ENCODE measurements around the gene EBF4.
"Not testable (repeated sequence)": the region's sequence is repeated elsewhere in the genome, so short reads cannot be mapped to it uniquely, and the experiment has no call there.

EBF4 gene

DNA sequence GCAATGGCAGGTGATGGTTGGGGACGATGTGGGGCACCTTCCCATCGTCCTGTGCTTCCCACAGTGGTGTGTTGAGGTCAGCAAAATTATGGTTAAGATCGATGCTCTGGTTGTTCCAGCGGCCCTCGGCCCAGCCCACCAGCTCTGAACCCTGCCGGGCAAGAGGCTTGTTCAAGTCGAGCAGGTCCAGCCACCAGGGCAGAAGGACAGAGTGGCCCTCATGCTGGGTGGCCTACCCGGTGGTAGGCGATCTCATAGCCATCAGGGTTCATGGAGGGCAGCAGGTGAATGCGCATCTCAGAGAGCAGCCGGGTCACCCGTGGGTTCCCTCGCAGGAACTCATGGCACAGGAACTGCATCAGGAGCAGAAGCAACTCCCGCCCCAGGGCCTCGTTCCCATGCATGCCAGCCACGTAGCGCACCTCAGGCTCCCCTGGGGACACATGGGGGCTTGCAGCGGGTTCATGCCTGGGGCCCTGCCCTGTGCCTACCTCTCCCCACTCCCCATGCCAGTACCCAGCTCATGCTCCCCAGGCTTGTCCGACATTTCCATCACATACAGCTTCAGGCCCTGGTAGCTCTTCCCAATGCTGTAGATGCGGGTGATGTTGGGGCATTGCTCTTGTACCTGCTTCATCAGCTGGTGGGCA, 103.6 kb downstream of the EBF4 start:
- DNase-seq (ENCODE audit: low spot score), result no peak

DNA sequence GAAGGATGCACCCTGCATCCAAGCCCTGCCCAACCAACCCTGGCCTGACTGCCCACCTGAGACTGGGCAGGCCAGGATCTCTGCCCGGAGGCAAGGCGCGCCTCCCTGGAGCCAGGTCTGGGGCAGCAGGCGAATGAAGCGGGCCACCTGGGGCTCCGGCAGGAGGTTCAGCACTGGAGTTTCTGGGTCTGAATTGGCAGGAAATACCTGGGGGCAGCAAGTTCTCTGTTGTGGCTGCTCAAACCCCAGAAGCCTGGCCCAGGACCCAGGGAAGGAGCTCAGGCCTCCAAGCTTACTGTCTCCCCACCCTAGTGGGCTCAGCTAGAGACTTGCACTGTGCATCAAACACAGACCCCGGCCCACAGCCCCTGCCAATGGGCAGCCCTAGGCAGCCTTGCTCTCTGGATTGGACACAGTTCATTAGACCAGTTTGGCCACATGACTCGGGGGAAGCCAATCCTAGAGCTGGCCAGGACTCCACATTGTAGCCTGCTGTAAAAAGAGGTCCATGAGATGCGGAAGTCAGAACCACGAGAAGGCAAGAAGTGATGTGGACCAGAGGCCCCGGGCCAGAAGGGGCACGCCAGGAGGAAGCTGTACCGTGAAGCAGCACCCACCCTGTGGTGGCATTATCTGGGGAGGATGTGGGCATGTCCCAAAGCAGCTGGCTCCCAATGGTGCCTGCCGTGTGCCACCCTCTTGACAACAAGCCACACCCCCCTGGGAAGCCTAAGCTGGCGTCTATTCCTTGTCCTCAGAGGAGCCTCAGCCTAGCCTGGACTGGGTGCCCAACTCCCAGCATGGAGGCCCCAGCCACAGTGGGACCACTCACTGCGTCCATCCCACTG, 104.8 kb downstream of the EBF4 start:
- peak; percentile 12 for DNase-seq (ENCODE audit: low spot score)

DNA sequence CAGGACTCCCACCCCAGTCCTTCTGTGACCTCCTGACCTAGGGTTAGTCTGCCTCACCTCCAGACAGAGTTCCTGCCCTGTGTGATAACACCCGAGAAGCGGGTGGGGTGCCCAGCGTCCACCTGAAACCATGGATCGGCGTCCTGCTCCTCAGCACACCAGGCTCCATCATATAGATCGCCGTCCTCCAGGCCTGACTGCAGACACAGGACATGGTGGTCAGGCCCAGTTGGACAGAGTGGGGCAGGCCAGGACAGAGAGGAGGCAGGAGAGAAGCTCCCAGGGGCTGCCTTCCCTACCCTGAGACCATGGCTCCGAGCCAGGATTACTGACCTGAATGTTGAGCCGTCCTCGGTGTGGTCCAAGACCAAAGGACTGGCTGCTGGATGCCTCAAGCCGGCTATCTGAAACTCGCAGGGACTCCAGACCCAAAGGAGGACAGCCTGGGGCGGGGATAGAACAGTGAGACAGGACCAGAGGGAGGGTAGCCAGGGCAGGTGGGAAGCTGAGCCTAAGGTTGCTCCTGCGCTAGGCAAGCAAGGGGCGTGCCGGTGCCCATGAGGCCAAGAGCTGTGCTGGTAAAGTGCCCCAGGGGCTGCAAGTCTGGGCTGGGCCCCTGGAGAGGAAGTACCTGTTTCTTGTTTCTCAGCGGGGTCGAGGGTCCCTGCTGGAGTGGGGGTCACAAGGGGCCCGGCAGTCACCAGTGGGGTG, 105.7 kb downstream of the EBF4 start:
- DNase-seq (ENCODE audit: low spot score), result no peak

DNA sequence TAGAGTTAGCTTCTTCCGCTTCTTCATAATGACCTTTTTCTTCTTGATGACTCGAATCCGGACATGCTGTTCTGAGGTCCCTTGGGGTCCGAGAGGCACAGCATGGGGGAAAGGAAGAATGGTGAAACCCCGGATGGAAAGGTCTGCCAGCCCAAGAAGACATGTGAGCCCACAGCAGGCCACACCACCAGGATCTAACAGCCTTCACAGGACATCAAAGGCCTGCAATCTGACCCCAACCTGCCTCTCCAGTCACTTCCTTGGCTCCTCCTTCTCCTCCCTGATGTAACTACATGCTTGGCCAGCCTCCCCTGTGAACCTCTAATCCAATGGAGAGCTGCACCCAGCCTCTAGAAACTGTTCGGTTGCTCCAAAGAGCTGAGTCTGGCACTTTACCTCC, 106.2 kb downstream of the EBF4 start:
- DNase-seq (ENCODE audit: low spot score), result peak; percentile 34

DNA sequence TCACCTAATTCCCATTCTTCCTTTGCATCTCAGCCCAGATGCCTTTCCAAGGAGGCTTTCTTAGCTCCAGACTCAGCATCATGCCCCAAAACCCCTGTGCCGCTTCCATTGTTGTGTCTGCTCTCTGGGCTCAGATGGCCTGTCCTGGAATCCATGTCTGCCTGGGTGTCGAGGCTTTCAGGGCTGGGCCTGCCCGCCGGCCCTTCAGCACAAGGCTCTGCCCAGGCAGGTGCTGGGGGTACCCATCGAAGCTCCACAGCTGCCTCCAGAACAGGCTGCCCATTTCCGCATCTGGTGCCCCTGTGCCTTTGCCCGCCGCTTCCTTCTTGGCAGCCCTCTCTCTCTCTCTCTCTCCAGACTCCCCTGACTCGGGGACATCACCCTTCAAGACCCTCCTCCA, 106.7 kb downstream of the EBF4 start:
- no peak for DNase-seq (ENCODE audit: low spot score)

DNA sequence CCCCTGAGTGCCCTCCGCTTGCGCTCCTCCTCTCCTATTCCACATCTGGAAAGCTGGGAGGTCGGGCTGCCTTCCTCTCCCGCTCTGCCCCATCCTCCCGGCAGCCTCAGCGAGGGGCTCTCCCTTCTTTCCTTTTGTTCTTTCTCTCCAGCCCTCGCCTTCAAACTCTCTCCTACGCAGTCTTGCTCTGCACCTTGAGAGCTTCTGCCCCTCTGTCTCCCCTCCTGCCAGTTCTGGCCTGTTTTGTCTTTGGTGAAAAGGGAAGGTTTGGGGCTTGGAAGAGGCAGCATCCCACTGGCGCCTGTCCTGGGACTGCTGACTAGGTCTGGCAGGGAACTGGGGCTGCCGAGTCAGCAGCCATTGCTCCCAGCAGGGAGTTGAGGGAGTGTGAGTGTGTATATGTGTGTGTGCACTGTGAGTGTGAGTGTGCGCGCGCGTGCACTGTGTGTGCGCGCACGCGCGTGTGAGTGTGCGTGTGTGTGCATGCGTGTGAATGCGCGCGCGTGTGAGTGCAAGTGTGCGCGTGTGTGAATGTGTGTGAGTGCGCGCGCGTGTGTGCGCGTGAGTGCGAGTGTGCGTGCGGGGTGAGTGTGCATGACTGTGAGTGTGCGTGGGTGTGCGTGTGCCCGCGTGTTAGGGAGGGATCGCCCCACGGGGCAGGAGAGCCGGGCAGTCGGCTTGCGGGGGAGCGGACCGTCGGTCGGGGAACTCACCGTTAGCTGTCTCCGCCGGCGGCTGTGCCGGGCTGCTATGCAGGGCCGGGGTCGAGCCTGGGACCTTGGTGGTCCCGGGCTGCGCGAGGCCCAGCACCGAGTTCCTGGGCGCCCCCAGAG, 107.3 kb downstream of the EBF4 start:
- DNase-seq (ENCODE audit: low spot score), result peak; percentile 56

DNA sequence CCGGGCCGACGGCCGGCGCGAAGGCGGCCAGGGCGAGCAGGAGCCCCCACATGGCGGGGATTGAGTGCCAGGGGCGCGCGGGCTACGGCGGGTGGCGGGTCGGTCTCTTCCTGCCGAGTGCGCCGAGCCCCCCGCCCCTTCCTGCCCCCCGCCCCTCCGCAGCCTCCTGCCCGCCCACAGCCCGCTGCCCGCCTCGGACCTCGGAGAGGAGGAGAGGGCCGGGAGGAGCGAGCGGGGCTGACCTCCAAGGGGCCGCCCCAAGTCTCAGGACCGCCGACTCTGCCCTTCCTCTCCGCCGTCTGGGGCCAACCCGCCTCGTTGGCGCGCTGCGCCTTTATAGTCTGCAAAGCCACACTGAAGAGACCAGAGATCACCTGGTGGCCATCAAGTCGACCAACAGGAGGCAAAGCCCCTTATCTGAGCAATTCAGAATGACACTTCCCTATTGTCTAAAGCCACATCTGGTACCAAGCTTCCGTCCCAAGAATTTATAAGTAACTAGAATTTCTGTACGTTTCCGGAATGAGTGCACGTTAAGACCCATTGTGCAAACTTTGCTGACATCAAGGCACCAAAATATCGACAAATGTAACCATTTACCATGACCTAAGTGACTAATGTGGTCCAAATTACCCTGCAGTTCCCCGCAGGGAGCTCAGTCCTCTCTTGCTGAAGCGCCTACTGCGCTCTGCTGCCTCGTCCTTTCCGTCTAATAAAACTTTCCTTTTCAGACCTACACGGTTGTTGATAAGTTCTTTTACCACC, 108.1 kb downstream of the EBF4 start, which contains the start of gene CPXM1:
Gene CPXM1 (minus strand): TSS at position 107 of the 765 bp plus-strand sequence. CDS start 55 bp downstream, at position 52.
- DNase-seq (ENCODE audit: low spot score), result peak; percentile 14

DNA sequence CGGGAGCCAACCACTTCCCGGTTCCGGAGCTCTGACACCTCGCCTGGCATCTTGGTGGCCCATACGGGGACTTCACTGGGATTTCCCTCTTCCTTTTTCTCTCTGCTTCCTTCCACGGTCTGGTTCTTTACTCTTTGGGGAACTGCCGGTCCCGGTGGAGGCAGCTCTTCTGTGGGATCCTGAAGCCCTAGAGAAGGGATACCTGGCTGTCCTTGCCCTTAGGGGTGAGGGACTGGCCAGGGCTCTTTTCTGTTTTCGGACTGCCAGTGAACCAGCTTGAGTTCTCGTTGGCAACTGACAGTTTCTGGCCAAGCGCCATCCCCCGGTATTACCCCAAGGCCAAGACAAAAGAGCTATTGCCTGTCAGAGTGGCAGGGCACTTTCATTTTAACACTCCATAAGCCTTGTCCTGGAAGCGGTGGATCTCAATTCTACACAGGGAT, 108.7 kb downstream of the EBF4 start:
- no peak for DNase-seq (ENCODE audit: low spot score)

DNA sequence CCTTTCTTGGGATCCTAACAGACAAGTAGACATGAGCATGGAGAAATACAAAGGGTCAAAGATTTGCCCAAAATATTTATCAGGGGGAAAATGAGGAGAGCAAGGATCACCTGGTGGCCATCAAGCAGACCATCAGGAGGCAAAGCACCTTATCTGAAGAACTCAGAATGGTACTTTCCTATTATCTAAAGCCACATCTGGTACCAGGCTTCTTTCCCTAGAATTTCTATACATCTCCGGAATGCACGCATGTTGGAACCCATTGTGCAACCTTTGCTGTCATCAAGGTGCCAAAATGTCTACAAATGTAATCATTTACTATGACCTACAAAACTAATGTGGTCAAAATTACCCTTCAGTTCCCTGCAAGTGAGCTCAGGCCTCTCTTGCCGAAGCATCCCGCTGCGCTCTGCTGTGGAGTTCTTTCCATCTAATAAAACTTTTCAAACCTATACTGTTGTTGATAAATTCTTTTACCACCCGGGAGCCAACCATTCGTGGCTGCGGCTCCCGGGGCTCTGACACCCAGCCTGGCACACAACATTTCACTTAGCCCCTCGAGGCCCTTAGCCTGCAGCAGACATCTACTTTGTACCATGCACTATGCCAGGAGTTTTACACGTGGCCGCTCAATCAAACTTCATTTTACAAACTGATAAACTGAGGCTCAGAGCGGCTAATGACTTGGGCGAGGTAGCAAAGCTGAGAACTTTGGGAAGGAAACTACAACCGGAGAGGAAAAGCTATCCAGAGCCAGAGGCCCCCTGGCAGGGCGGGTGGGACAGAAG, 111.7 kb downstream of the EBF4 start:
- no peak for DNase-seq (ENCODE audit: low spot score)

DNA sequence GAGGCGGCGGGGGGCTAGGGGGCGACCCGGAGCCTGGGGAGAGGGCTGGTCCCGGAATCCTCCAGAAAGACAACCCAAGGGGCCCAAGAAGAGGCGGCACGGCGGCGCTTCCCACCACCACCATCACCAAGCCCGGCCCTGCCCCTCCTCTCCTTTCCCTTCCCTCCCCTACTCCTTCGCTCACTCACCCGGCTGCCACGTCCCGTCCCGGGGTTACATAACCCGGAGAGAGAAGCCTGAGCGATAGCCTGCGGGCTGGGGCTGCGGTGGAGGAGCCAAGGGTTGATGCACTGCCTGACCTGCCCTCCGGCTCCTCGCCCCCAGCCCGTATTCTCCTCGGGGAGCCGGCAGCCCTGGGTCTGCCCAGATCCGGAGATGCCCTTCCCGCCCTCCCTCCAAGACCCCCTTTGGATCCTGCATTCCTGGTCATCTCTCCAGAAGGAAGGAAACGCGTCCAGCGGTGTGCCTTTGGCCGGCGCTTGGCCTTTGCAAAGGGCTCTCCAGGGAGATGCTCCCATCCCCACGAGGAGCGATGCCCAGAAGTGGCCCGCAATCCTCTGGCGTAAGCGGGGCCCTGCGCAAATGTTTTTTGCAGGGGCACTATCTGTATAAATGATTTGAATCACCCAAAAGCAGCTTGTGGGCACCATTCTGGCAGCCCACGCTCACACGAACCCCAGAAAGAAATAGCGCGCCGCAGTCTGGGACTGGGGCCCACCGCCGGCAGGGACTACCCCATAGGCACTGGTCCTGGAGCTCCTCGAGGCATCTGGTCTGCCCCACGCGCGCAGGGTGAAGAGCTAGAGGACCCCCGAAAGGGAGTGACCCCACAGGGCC, 112.5 kb downstream of the EBF4 start:
- DNase-seq (ENCODE audit: low spot score), result peak; percentile 43

DNA sequence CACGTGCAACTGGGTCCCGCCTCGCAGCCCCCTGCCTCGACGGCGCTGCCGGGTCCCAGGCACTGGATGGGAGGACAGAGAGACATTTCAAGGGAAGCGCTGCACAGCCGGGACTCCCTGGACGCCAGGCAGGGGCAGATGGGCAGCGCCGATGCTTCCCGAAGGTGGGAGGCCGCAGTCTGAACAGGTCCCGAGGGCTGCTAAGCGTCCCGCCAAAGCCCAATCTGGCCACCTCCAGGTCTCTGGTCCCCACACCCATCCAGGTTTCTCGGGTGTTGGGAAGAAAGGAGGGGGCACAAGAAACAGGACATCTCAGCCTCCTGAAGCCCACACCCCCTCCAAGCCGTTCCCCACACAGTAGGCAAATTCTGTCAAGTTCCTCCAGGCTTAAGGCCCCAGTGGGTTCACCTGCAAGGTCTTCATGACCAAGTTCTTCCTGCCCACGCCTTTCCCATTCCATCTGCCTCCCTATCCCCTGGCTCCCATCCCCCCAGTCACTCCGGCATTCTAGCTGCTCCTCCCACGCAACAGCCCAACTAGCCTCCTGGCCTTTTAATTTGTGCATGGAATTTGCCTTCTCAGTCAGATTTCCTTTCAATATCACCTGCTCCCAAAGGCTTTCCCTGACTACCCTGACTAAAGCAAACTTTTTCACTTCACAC, 113.2 kb downstream of the EBF4 start:
- DNase-seq (ENCODE audit: low spot score), result peak; percentile 17

DNA sequence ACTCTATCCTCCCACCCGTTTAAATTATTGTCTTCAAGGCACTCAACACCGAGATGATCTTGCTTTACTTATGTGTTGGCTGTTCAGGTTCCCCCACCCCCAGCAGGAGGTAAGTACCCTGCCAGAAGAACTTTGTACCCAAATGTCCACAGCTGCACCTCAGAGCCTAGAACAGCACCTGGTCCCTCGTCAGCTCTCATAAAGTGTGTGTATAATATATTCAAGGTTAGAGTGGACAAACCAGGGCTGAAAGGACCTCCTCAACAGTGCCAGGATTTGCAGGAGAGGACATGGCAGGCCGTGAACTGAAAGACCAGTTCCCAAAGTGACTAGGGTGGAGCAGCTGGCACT, 113.7 kb downstream of the EBF4 start:
- peak; percentile 11 for DNase-seq (ENCODE audit: low spot score)

DNA sequence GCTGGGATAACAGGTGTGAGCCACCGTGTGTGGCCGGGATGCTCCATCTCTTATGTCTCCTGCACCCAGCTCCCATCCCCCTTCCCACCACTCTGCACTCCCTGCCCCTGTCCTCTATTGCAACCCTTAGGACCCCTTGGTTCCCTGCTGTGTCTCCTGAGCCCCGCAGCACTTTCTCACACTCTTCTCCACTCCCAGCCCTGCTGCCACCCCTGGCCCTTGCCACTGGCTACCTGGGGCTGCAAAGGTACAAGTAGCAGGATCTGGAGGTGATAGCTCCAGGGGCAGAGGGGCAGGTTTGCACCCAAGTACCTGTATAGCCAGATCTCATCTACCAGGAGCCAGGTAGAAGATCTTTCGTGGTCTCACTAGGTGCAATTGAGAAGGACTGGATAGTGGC, 114.4 kb downstream of the EBF4 start:
- DNase-seq (ENCODE audit: low spot score), result no peak

DNA sequence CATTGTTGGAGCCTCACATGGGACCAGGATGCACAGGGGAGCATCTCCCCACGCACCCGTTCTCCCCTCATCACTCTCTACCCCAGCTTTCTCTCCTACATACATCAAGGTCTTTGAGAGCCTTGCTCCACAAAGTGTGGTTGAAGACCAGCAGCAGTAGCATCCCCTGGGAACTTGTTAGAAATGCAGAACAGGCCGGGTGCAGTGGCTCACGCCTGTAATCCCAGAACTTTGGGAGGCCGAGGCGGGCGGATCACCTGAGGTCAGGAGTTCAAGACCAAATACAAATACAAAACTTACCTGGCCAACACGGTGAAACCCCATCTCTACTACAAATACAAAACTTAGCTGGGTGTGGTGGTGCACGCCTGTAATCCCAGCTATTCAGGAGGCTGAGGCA, 115.3 kb downstream of the EBF4 start:
- not testable (repeated sequence) for DNase-seq (ENCODE audit: low spot score)

DNA sequence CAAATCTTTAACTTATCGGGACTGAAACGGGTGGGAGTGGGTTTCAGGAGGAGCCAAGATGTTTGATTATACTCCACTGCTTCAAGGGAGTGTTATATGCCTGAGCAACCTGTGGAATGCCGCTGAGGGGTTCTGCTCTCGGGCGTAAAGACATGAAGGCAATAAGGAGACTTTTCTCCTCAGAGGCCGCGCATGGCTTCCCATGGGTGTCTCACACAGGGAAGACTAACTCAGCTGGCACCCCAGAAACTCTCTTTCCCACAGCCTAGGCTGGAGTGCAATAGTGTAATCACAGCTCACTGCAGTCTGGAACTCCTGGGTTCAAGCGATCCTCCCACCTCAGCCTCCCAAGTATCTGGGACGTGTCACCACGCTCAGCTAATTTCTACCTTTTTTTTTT, 117.1 kb downstream of the EBF4 start:
- no peak for DNase-seq (ENCODE audit: low spot score)

Data from AG08396 (cell line).